ENCODE data around the gene WSCD2.

Gene WSCD2

GRCh38 chr12:108255252-108255602, 126.1 kb downstream of the WSCD2 start:
- Histone ChIP-seq H3K36me3 (ENCODE audit: control insufficient read depth, insufficient read depth, low read length, severe bottlenecking) (no peaks in the 10 kb centered on the region), H3K4me1 (ENCODE audit: control insufficient read depth, insufficient read depth, low read length) (no peaks in the 10 kb centered on the region), H3K27me3 (replicated peaks; ENCODE audit: control insufficient read depth, insufficient read depth, low read length) (peaks cover 57% of the 10 kb centered on the region), H3K9ac (ENCODE audit: low read length) (no peak overlapping the region), H3K9me3 (ENCODE audit: control insufficient read depth, low read length) (peaks cover 18% of the 10 kb centered on the region), H3K4me3 (ENCODE audit: low read length) (no peak overlapping the region)
- no peak for DNase-seq (ENCODE audit: low read depth)

- Histone ChIP-seq H3K27me3 (replicated peaks; ENCODE audit: control insufficient read depth, insufficient read depth, low read length) (peaks cover 40% of the 10 kb centered on the region), H3K36me3 (ENCODE audit: control insufficient read depth, insufficient read depth, low read length, severe bottlenecking) (no peaks in the 10 kb centered on the region), H3K4me3 (ENCODE audit: low read length) (no peak overlapping the region), H3K4me1 (ENCODE audit: control insufficient read depth, insufficient read depth, low read length) (no peaks in the 10 kb centered on the region), H3K9ac (ENCODE audit: low read length) (no peak overlapping the region), H3K9me3 (ENCODE audit: control insufficient read depth, low read length) (peaks cover 36% of the 10 kb centered on the region)
- DNase-seq (ENCODE audit: low read depth): no peak
Measured at GRCh38 chr12:108257004-108257403, 127.9 kb downstream of the WSCD2 start.

- H3K27me3 ChIP-seq (replicated peaks; ENCODE audit: control insufficient read depth, insufficient read depth, low read length): peaks cover 36% of the 10 kb centered on the region
- DNase-seq (ENCODE audit: low read depth): no peak
- H3K4me1 ChIP-seq (ENCODE audit: control insufficient read depth, insufficient read depth, low read length): no peaks in the 10 kb centered on the region
- peaks cover 41% of the 10 kb centered on the region for H3K9me3 ChIP-seq (ENCODE audit: control insufficient read depth, low read length)
- no peaks in the 10 kb centered on the region for H3K36me3 ChIP-seq (ENCODE audit: control insufficient read depth, insufficient read depth, low read length, severe bottlenecking)
- H3K9ac ChIP-seq (ENCODE audit: low read length): no peak overlapping the region
- H3K4me3 ChIP-seq (ENCODE audit: low read length): no peak overlapping the region
Measured at GRCh38 chr12:108257610-108258106, 128.6 kb downstream of the WSCD2 start.

- Histone ChIP-seq H3K27me3 (replicated peaks; ENCODE audit: control insufficient read depth, insufficient read depth, low read length) (peaks cover 18% of the 10 kb centered on the region), H3K4me3 (ENCODE audit: low read length) (no peak overlapping the region), H3K9ac (ENCODE audit: low read length) (no peak overlapping the region), H3K4me1 (ENCODE audit: control insufficient read depth, insufficient read depth, low read length) (no peaks in the 10 kb centered on the region), H3K36me3 (ENCODE audit: control insufficient read depth, insufficient read depth, low read length, severe bottlenecking) (no peaks in the 10 kb centered on the region), H3K9me3 (ENCODE audit: control insufficient read depth, low read length) (peaks cover 48% of the 10 kb centered on the region)
- DNase-seq (ENCODE audit: low read depth): no peak
Measured at GRCh38 chr12:108260039-108260438, 131.0 kb downstream of the WSCD2 start.

- H3K27me3 ChIP-seq (replicated peaks; ENCODE audit: control insufficient read depth, insufficient read depth, low read length): peaks cover 13% of the 10 kb centered on the region
- H3K4me1 ChIP-seq (ENCODE audit: control insufficient read depth, insufficient read depth, low read length): no peaks in the 10 kb centered on the region
- no peak overlapping the region for H3K4me3 ChIP-seq (ENCODE audit: low read length)
- DNase-seq (ENCODE audit: low read depth): no peak
- peaks cover 50% of the 10 kb centered on the region for H3K9me3 ChIP-seq (ENCODE audit: control insufficient read depth, low read length)
- no peaks in the 10 kb centered on the region for H3K36me3 ChIP-seq (ENCODE audit: control insufficient read depth, insufficient read depth, low read length, severe bottlenecking)
- no peak overlapping the region for H3K9ac ChIP-seq (ENCODE audit: low read length)
Measured at GRCh38 chr12:108260969-108261368, 131.9 kb downstream of the WSCD2 start.

GRCh38 chr12:108265505-108265904, 136.4 kb downstream of the WSCD2 start:
- no peak for DNase-seq (ENCODE audit: low read depth)
- Histone ChIP-seq H3K27me3 (replicated peaks; ENCODE audit: control insufficient read depth, insufficient read depth, low read length) (peaks cover 17% of the 10 kb centered on the region), H3K4me1 (ENCODE audit: control insufficient read depth, insufficient read depth, low read length) (no peaks in the 10 kb centered on the region), H3K4me3 (ENCODE audit: low read length) (no peak overlapping the region), H3K36me3 (ENCODE audit: control insufficient read depth, insufficient read depth, low read length, severe bottlenecking) (no peaks in the 10 kb centered on the region), H3K9me3 (ENCODE audit: control insufficient read depth, low read length) (peaks cover 38% of the 10 kb centered on the region), H3K9ac (ENCODE audit: low read length) (no peak overlapping the region)

- Histone ChIP-seq H3K4me1 (ENCODE audit: control insufficient read depth, insufficient read depth, low read length) (no peaks in the 10 kb centered on the region), H3K9me3 (ENCODE audit: control insufficient read depth, low read length) (peaks cover 31% of the 10 kb centered on the region), H3K27me3 (replicated peaks; ENCODE audit: control insufficient read depth, insufficient read depth, low read length) (peaks cover 17% of the 10 kb centered on the region), H3K9ac (ENCODE audit: low read length) (no peak overlapping the region), H3K4me3 (ENCODE audit: low read length) (no peak overlapping the region), H3K36me3 (ENCODE audit: control insufficient read depth, insufficient read depth, low read length, severe bottlenecking) (no peaks in the 10 kb centered on the region)
- no peak for DNase-seq (ENCODE audit: low read depth)
Measured at GRCh38 chr12:108266131-108266530, 137.0 kb downstream of the WSCD2 start.

GRCh38 chr12:108267450-108267849, 138.4 kb downstream of the WSCD2 start:
- DNase-seq (ENCODE audit: low read depth): no peak
- Histone ChIP-seq H3K4me1 (ENCODE audit: control insufficient read depth, insufficient read depth, low read length) (no peaks in the 10 kb centered on the region), H3K27me3 (replicated peaks; ENCODE audit: control insufficient read depth, insufficient read depth, low read length) (peaks cover 28% of the 10 kb centered on the region), H3K9me3 (ENCODE audit: control insufficient read depth, low read length) (peaks cover 18% of the 10 kb centered on the region), H3K36me3 (ENCODE audit: control insufficient read depth, insufficient read depth, low read length, severe bottlenecking) (no peaks in the 10 kb centered on the region), H3K4me3 (ENCODE audit: low read length) (no peak overlapping the region), H3K9ac (ENCODE audit: low read length) (no peak overlapping the region)

GRCh38 chr12:108268397-108268796, 139.3 kb downstream of the WSCD2 start:
- DNase-seq (ENCODE audit: low read depth): no peak
- Histone ChIP-seq H3K27me3 (replicated peaks; ENCODE audit: control insufficient read depth, insufficient read depth, low read length) (peaks cover 37% of the 10 kb centered on the region), H3K36me3 (ENCODE audit: control insufficient read depth, insufficient read depth, low read length, severe bottlenecking) (no peaks in the 10 kb centered on the region), H3K9ac (ENCODE audit: low read length) (no peak overlapping the region), H3K4me1 (ENCODE audit: control insufficient read depth, insufficient read depth, low read length) (no peaks in the 10 kb centered on the region), H3K9me3 (ENCODE audit: control insufficient read depth, low read length) (peaks cover 14% of the 10 kb centered on the region), H3K4me3 (ENCODE audit: low read length) (no peak overlapping the region)

GRCh38 chr12:108269224-108269623, 140.1 kb downstream of the WSCD2 start:
- DNase-seq (ENCODE audit: low read depth): no peak
- Histone ChIP-seq H3K4me1 (ENCODE audit: control insufficient read depth, insufficient read depth, low read length) (no peaks in the 10 kb centered on the region), H3K9ac (ENCODE audit: low read length) (no peak overlapping the region), H3K27me3 (replicated peaks; ENCODE audit: control insufficient read depth, insufficient read depth, low read length) (peaks cover 45% of the 10 kb centered on the region), H3K9me3 (ENCODE audit: control insufficient read depth, low read length) (peaks cover 15% of the 10 kb centered on the region), H3K4me3 (ENCODE audit: low read length) (no peak overlapping the region), H3K36me3 (ENCODE audit: control insufficient read depth, insufficient read depth, low read length, severe bottlenecking) (no peaks in the 10 kb centered on the region)

GRCh38 chr12:108270035-108270848, 141.2 kb downstream of the WSCD2 start:
- Histone ChIP-seq H3K4me1 (ENCODE audit: control insufficient read depth, insufficient read depth, low read length) (no peaks in the 10 kb centered on the region), H3K9me3 (ENCODE audit: control insufficient read depth, low read length) (peaks cover 16% of the 10 kb centered on the region), H3K9ac (ENCODE audit: low read length) (no peak overlapping the region), H3K27me3 (replicated peaks; ENCODE audit: control insufficient read depth, insufficient read depth, low read length) (peaks cover 49% of the 10 kb centered on the region), H3K4me3 (ENCODE audit: low read length) (no peak overlapping the region), H3K36me3 (ENCODE audit: control insufficient read depth, insufficient read depth, low read length, severe bottlenecking) (no peaks in the 10 kb centered on the region)
- no peak for DNase-seq (ENCODE audit: low read depth)

GRCh38 chr12:108270849-108271143, 141.7 kb downstream of the WSCD2 start:
- H3K4me1 ChIP-seq (ENCODE audit: control insufficient read depth, insufficient read depth, low read length): no peaks in the 10 kb centered on the region
- H3K36me3 ChIP-seq (ENCODE audit: control insufficient read depth, insufficient read depth, low read length, severe bottlenecking): no peaks in the 10 kb centered on the region
- no peak overlapping the region for H3K4me3 ChIP-seq (ENCODE audit: low read length)
- DNase-seq (ENCODE audit: low read depth): no peak
- peaks cover 16% of the 10 kb centered on the region for H3K9me3 ChIP-seq (ENCODE audit: control insufficient read depth, low read length)
- H3K27me3 ChIP-seq (replicated peaks; ENCODE audit: control insufficient read depth, insufficient read depth, low read length): peaks cover 49% of the 10 kb centered on the region
- H3K9ac ChIP-seq (ENCODE audit: low read length): no peak overlapping the region
